HG03469 (cell line): ENCODE data around the gene MAP3K9.

Source experiments
- ATAC-seq: cut with Tn5 transposase; IDR thresholded peaks from one replicate; pipeline ENCODE4 v1.9.1; 2021; ENCODE audit warnings: mild to moderate bottlenecking, moderate library complexity, moderate number of reproducible peaks; ENCODE audit not compliant: unreplicated experiment

MAP3K9 gene

GRCh38 chr14:70821584-70822529, 12.5 kb upstream of the MAP3K9 start:
- no peak for ATAC-seq

GRCh38 chr14:70816525-70816924, 7.2 kb upstream of the MAP3K9 start:
- ATAC-seq = no peak

DNA sequence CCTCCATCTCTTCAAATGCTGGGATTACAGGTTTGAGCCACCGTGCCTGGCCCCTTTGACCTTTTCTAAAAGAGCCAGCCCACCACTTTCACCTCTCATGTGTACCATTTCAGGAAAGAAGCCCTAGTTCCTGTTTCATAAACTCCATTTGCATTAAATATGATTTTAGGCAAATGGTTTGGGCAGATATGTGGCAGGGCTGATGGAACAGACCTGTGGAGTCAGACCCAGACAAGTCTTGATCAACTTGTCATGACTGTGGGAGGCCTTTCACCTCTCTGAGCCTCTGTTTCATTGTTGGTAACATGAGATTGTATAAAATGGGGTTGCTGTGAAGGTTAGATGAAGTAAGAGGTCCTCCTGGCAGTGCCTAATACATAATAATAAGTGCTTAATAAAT, 5.2 kb upstream of the MAP3K9 start:
- no peak for ATAC-seq

DNA sequence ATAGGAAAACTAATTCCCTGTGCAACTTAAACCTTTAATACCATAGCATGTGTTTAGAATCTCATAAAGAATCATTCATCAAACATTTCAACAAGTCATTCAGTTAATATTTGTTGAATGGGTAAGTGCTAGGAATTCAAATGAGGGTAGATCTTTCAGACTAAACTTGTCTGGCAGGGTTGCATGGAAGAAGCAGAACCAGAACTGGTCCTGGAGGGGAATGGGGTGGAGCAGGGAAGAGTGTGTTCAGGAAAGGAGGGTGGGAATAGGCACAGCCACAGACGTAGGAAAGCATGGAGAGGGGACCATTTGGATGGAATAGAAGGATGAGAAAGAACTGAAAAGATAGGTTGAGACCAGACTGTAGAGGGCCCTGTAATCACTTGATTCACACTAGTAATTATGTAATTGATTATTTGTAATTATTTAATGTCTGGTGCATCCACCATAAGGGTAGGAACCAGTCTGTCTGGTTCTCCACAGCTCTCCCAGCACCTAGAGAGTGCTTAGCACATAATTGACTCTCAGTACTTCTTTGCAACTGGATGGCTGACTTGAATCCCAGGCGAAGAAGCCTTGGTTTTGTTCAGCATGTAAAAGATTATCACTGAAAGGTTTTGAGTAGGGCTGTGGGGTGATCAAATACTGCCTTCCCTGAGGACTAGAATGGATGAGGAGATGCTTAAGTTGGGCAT, 3.0 kb upstream of the MAP3K9 start:
- ATAC-seq = no peak

- ATAC-seq = no peak
These were observed 2.3 kb upstream of the MAP3K9 start for GRCh38 chr14:70811578-70811977.

GRCh38 chr14:70811050-70811449, 1.7 kb upstream of the MAP3K9 start:
- no peak for ATAC-seq

- no peak for ATAC-seq
These were observed 1.3 kb upstream of the MAP3K9 start for GRCh38 chr14:70810621-70811020.

DNA sequence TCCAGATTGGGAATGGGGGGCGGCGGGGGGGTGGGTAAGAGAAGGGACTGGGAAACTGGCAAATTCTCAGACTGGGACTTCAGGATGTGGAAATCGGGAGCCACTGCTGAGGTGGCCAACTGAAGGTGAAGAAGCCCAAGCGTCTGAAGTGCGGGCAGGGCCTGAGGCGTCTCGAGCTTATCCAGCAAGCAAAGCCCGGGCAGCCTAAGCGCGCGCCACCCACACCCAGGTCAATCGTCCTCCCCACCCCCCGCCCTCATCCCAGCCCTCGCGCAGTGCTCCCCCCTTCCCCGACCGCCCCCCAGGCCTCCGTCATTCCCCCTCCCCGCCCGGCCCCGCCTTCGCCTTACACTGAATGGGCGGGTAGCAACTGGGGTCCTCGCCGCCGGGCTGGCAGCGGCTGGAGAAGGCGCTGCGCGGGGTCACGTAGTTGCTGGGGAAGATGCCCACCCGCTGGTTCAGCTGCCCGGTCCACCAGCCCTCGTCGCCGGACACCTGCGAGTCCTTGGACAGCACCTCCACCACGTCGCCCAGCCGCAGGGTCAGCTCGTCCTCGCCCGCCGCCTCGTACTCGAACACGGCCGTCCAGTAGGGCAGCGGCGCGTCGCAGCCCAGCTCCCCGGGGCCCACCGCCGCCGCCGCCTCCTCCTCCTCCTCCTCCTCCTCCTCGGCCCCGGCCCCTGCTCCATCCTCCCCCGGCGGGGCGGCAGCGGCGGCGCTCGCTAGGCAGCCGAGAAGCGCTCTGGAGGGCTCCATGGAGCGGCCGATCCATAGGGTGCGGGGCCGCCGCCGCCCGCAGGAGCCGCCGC, 693 bp downstream of the MAP3K9 start:
- ATAC-seq = peak; percentile 2

DNA sequence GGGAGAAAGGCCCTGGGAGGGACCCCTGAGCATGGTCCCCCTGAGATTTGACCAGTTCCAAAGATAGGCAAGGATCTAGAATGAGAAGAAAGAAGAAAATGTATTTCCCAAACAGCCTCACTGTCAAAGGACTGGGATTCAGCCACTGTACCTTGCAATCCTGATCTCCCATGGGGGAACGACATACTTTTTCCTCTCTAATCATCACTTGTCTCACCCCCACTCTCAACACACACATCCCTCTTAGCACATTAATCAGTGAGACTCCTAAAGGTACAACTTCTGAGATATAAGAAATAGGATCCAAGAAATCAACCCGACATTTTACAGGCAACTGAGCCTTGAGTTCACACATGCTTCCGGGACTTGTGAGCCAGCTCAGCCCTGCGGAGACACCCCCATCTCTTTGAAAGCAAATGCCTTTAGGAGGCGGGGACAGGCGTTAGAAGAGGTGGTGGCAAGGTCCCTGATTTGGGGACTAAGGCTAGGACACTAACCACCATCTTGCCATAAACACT, 1.4 kb downstream of the MAP3K9 start:
- ATAC-seq = no peak

DNA sequence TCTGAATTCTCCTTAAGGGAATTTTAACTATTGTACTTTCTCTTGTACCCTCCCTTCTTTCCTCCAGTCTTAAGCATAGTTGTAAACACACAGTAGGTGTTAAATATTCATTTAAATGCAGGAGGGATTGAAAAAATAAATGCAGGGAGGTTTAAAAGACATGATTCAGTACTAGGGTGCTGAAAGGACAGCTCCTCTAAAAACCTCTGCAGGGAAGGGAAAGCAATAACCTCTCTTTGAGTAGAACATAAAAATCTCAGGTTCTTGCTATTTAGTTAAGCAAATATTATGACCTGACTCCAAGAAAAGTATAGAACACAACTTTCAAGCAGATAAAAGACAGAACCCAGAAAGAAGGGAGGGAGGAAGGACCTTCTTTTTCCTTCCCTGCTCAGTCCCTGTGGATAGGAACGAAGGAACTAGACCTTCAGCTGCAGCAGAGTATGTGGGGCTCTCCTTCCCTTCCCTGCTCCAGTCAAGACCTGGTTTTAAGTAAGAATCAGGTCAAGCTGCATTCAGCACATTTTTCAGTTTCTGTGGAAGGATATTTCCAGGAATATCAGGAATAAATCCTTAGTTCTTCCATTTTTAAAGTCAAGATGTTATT, 4.7 kb downstream of the MAP3K9 start:
- ATAC-seq = no peak

GRCh38 chr14:70803321-70804310, 5.7 kb downstream of the MAP3K9 start:
- peak; percentile 42 for ATAC-seq

GRCh38 chr14:70802379-70802778, 6.9 kb downstream of the MAP3K9 start:
- no peak for ATAC-seq

- no peak for ATAC-seq
These were observed 7.5 kb downstream of the MAP3K9 start for GRCh38 chr14:70801836-70802235.

DNA sequence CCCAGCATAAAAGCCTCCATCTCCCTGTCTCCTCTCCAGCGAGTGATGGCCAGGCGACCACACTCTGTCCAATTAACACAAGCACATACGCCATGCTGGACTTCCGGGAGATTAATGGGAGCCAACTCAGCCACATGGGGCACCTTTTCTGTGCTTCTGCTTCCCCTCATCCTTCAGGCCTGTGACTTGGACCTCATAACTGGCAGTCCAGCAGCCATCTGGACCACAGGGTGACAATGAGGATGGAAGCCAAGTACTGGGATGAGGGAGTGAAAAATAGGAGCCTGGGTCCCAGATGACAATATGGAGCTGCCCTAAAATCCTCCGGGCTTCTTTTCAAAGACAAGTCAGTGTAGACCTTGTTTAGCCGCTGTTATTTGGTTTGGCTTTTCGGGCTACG, 12.8 kb downstream of the MAP3K9 start:
- no peak for ATAC-seq

- no peak for ATAC-seq
These were observed 15.0 kb downstream of the MAP3K9 start for GRCh38 chr14:70794294-70794693.

DNA sequence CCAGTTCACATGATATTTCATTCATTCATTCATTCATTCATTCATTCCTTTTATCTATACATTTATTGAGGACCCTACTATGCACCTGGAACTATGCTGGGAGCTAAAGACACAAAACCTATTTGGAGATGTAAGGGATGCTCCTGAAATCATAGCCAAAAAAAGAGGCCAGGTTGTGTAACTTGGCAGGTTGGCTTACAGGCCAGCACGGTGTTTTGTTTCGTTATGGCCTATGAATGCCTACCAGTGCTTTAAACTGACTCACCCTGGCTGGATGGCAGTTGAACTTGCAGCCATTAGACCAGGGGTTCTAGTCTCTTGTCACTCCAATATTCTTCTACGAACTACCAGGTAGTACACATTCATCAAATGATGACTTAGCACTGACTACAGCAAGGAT, 15.7 kb downstream of the MAP3K9 start:
- ATAC-seq = no peak

- ATAC-seq = no peak
These were observed 16.4 kb downstream of the MAP3K9 start for GRCh38 chr14:70792939-70793338.

- ATAC-seq = no peak
These were observed 17.3 kb downstream of the MAP3K9 start for GRCh38 chr14:70791971-70792370.

GRCh38 chr14:70789961-70790360, 19.4 kb downstream of the MAP3K9 start:
- ATAC-seq = no peak
